ENCODE data around the gene PCDHGB1.
"Not testable (repeated sequence)": the region's sequence is repeated elsewhere in the genome, so short reads cannot be mapped to it uniquely, and the experiment has no call there.

PCDHGB1 gene

GRCh38 chr5:141384471-141385267 is 34.8 kb downstream of the PCDHGB1 start:
- no peak for DNase-seq

- peak in 1 of 2 donors; percentile 43 for DNase-seq
These were observed 37.8 kb downstream of the PCDHGB1 start, which contains the start of gene PCDHGB4 for GRCh38 chr5:141387557-141388311. Gene PCDHGB4 (plus strand): TSS chr5:141387698. CDS start chr5:141387885, 187 bp downstream.

DNA sequence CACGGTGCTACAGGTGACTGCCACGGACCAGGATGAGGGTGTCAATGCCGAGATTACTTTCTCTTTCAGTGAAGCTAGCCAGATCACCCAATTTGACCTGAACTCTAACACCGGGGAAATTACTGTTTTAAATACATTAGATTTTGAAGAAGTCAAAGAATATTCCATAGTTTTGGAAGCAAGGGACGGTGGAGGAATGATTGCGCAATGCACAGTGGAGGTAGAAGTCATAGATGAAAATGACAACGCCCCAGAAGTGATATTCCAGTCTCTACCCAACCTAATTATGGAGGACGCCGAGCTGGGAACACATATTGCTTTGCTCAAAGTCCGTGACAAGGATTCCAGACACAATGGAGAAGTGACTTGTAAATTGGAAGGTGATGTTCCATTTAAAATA is 38.8 kb downstream of the PCDHGB1 start:
- DNase-seq: no peak

- DNase-seq: no peak
These were observed 39.5 kb downstream of the PCDHGB1 start for GRCh38 chr5:141389153-141390042.

DNA sequence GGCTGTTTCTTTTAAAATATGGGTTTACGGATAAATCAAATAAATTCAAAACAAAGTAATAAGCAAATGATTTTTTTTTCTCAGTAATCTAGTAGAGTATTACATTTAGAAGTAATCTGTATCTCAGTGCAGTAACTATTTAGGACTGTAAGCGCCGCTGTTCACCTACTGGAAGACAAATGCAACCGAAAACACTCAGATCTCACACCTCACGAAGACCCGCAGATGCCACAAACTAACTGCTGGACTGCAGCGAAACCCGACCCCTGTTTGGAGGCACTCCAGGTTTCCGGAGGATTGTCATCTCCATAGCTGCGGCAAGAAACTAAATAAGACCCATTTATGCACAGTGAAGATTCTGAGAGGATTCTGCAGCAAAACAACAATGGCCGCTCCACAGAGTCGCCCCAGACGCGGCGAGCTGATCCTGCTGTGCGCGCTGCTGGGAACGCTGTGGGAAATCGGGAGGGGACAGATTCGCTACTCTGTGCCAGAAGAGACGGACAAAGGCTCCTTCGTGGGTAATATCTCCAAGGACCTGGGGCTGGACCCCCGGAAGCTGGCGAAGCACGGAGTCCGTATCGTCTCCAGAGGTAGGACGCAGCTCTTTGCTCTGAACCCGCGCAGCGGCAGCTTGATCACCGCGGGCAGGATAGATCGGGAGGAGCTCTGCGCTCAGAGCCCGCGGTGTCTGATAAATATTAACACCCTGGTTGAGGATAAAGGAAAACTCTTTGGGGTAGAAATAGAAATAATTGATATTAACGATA is 42.7 kb downstream of the PCDHGB1 start, which contains the start of gene PCDHGA8:
Gene PCDHGA8, plus strand, starts transcription at position 205 of the 770 bp plus-strand sequence. Its CDS starts 181 bp downstream, at position 386.
- no peak for DNase-seq

- DNase-seq: no peak
These were observed 43.4 kb downstream of the PCDHGB1 start for GRCh38 chr5:141393267-141393666.

DNA sequence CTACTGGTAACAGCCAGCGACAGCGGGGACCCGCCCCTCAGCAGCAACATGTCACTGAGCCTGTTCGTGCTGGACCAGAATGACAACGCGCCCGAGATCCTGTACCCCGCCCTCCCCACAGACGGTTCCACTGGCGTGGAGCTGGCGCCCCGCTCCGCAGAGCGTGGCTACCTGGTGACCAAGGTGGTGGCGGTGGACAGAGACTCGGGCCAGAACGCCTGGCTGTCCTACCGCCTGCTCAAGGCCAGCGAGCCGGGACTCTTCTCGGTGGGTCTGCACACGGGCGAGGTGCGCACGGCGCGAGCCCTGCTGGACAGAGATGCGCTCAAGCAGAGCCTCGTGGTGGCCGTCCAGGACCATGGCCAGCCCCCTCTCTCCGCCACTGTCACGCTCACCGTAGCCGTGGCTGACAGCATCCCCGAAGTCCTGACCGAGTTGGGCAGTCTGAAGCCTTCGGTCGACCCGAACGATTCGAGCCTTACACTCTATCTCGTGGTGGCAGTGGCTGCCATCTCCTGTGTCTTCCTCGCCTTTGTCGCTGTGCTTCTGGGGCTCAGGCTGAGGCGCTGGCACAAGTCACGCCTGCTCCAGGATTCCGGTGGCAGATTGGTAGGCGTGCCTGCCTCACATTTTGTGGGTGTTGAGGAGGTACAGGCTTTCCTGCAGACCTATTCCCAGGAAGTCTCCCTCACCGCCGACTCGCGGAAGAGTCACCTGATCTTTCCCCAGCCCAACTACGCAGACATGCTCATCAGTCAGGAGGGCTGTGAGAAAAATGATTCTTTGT is 44.7 kb downstream of the PCDHGB1 start:
- DNase-seq: not testable (repeated sequence)

DNA sequence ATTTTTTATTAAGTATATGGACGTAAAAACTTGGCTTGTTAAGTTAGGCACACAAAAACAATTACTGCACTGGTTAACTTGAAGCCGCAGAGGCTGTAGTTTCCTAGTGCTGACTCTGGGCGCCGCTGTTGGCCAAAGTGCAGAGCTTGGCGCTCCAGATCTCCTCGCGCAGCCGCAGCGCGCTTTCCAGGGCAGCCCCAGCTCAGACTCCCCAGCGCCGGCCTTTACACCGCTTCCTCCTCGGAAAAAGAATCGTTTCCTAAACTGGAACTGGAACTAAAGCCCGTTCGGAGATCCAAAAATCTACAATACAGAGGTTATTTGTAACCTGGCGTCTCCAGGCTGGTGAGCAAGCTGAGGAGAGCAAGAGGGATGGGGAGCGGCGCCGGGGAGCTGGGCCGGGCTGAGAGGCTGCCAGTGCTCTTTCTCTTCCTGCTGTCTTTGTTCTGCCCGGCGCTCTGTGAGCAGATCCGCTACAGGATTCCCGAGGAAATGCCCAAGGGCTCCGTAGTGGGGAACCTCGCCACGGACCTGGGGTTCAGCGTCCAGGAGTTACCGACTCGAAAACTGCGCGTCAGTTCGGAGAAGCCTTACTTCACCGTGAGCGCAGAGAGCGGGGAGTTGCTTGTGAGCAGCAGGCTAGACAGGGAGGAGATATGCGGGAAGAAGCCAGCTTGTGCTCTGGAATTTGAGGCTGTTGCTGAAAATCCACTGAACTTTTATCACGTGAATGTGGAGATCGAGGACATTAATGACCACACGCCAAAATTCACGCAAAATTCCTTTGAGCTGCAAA is 48.1 kb downstream of the PCDHGB1 start, which contains the start of gene PCDHGB5:
Gene PCDHGB5, plus strand, starts transcription at position 192 of the 796 bp plus-strand sequence. Its CDS starts 181 bp downstream, at position 373.
- peak; percentile 36 to 58 for DNase-seq

DNA sequence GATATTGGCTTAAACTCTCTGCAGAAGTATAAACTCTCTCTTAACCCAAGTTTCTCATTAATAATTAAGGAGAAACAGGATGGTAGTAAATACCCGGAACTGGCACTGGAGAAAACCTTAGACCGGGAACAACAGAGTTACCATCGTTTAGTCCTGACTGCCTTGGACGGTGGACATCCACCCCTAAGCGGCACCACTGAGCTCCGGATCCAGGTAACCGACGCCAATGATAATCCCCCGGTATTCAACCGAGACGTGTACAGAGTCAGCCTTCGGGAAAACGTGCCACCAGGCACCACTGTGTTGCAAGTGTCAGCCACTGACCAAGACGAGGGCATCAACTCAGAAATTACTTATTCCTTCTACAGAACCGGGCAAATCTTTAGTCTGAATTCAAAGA is 48.7 kb downstream of the PCDHGB1 start:
- no peak for DNase-seq

GRCh38 chr5:141399555-141400258 is 49.8 kb downstream of the PCDHGB1 start:
- no peak for DNase-seq

Measured in stimulated activated CD4-positive, alpha-beta T cell treated with anti-CD3 and anti-CD28 coated beads, Interleukin-2, amount 100 ng/mL, for 24 hours (primary cell).